Body of pancreas (tissue), 4 donors: ENCODE results near the gene SPATA13.

Source experiments
- CTCF ChIP-seq, 7 experiments: fragments of 450-650 bp in 4 of 7; fragments of 200-600 bp in 3 of 7; sonication (generic) in 3 of 7; IDR thresholded peaks; one replicate each; pipeline ENCODE4 v1.5.1; 2016 to 2019; ENCODE audit warnings: antibody characterized with exemption in 7 of 7
- POLR2A ChIP-seq, 3 donors: fragments of 450-650 bp; IDR thresholded peaks; one replicate each; pipeline ENCODE4 v1.6.1; 2016; ENCODE audit warnings: antibody characterized with exemption in 3 of 3, mild to moderate bottlenecking in 2 of 3

GRCh38 chr13:24131749-24132148 lies 28.8 kb upstream of the SPATA13 start:
- TF ChIP-seq CTCF (IDR thresholded peaks at IDR 0.05) = no peak
- TF ChIP-seq POLR2A (IDR thresholded peaks at IDR 0.05) = no peak
